PFSK-1 (cell line): ENCODE data around the gene AXDND1.

Experiments
- REST ChIP-seq, 2 experiments: IDR thresholded peaks; 2 replicates each; pipeline versions ENCODE4 v1.6.1 to v1.8.0; 2011 to 2012; ENCODE audit warnings: low read depth in 2 of 2, low read length in 2 of 2, control low read depth in 1 of 2, inconsistent platforms in 1 of 2, mild to moderate bottlenecking in 1 of 2, moderate library complexity in 1 of 2; ENCODE audit not compliant: insufficient read depth in 1 of 2
- SIN3A ChIP-seq: IDR thresholded peaks from 2 replicates; pipeline ENCODE4 v1.6.1; 2012; ENCODE audit warnings: mild to moderate bottlenecking, low read length, moderate library complexity, borderline replicate concordance; ENCODE audit not compliant: insufficient read depth

GRCh38 chr1:179318491-179318890, 47.3 kb upstream of the AXDND1 start:
- no peak for TF ChIP-seq SIN3A
- TF ChIP-seq REST (IDR thresholded peaks at IDR 0.05; ENCODE audit: insufficient read depth in 1 of 2, low read depth in 2 of 2, low read length in 2 of 2): no peak
